Measurements from ENCODE around the gene LCOR. TPM values are rescaled to one million over a fixed set of nuclear protein-coding genes. Genes with fewer than 3 reads are reported as not detected.

LCOR gene
- total and polyA plus RNA-seq, 9 of the 15 experiments (the other 6 are each of a cell fraction or from before 2014, with no cell fraction given), result 3.6 to 25.2 (median 14.4) TPM

- no peak for TF ChIP-seq CEBPG (CRISPR knock-in tag; IDR thresholded peaks at IDR 0.05)
- TF ChIP-seq CEBPG (tag; conservative IDR thresholded peaks at IDR 0.05 in 1 of 2, IDR thresholded peaks at IDR 0.05 in 1 of 2), result no peak
- TF ChIP-seq ATF3 (IDR thresholded peaks at IDR 0.05), result peak; percentile 12; the same call in 1 of the 2 replicates
- no peak for TF ChIP-seq ATF3 (CRISPR knock-in tag; conservative IDR thresholded peaks at IDR 0.05)
- no peak overlapping the region for H3K4me3 ChIP-seq
- no peak overlapping the region for H2AFZ ChIP-seq (ENCODE audit: low read depth, low read length)
- no peak overlapping the region for H3K9ac ChIP-seq (ENCODE audit: insufficient read depth in 1 of 2, low read depth in 2 of 2, low read length in 2 of 2)
- DNase-seq (ENCODE audit: extremely low read depth in 1 of 4, low spot score in 3 of 4) (no peak), ATAC-seq (no peak), FAIRE-seq (no peak)
- no peak overlapping the region for H3K27ac ChIP-seq (ENCODE audit: extremely low read depth, low read depth, low read length)
- BruUV-seq (replicated peaks), result no TSS peak
- in situ Hi-C loops (cut with MboI), result no loop called here
- H3K36me3 ChIP-seq (ENCODE audit: control insufficient read depth, insufficient read depth, low read length), result peaks cover 4% of the 10 kb centered on the region; the same call in 2 of the 3 replicates
- peaks cover 93% of the 10 kb centered on the region for H3K79me2 ChIP-seq (ENCODE audit: control insufficient read depth, insufficient read depth, low read length)
- no peaks in the 10 kb centered on the region for H3K9me1 ChIP-seq (ENCODE audit: control insufficient read depth, insufficient read depth, low read length)
- no peaks in the 10 kb centered on the region; a peak in 1 of 5 replicates for H3K4me1 ChIP-seq (replicated peaks in 1 of 2; ENCODE audit: control insufficient read depth in 2 of 2, insufficient read depth in 2 of 2, low read length in 2 of 2)
- CTCF ChIA-PET (ENCODE audit: low intra/inter-chr PET ratio), result no interaction called here
- intact Hi-C loops (cut with micrococcal nuclease), result no loop called here
- 90% methylated on average over 2 of the region's 2 CpGs for WGBS (ENCODE audit: insufficient coverage, low coverage, missing lambda C conversion rate)
- H3K4me2 ChIP-seq (ENCODE audit: insufficient read depth, low read length), result no peak overlapping the region
- H4K20me1 ChIP-seq (replicated peaks; ENCODE audit: control insufficient read depth, insufficient read depth, low read length), result peaks cover 4% of the 10 kb centered on the region; the same call in 1 of the 2 replicates
- no peaks in the 10 kb centered on the region for H3K27me3 ChIP-seq (ENCODE audit: control insufficient read depth in 2 of 2, insufficient read depth in 2 of 2, low read length in 2 of 2)
- POLR2A ChIA-PET, result no interaction called here
- H3K9me3 ChIP-seq (replicated peaks; ENCODE audit: control insufficient read depth, insufficient read depth, low read depth, low read length), result no peaks in the 10 kb centered on the region
Observed at GRCh38 chr10:96880575-96880974, 48.5 kb downstream of the LCOR start.
